Measurements from ENCODE around the gene QPRT. TPM values are rescaled to one million over a fixed set of nuclear protein-coding genes. Genes with fewer than 3 reads are reported as not detected.
A peak's percentile ranks its signal among the peaks of the same experiment; 100 is the strongest.

The QPRT gene
- total RNA-seq, 1 donor from 2014 or later, result 49.6 TPM

DNA sequence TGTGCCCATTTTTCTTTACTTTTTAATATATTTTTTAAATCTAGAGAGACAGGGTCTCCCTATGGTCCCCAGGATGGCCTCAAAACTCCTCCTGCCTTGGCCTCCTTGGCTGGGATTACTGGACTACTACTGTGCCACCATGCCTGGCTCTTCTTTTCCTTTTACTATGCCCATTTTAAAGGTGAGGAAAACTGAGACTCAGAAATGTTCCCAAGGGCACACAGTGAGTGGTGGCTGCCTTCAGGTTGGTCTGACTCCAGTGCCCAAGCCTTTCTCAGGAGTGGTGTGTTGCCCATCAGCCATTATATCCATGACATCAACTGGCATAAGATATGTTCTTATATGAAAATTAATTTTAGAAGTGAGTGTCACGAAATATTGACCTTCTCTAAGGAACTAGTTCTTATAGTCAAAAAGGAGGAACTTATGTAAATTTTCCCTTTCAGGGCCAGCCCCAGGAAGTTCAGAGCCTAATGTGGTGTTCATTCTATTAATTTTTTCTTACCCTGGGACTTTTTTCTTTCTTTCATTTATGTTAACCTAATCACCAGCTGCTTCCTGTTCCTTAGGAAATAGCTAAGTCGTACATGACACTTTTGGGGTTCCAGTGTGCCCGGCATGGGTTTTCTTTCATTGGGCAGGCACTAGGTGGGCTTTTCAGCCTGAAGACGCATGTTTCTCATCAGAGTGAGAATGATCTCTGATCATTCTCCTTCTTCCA lies 33.8 kb upstream of the QPRT start:
- no peak for DNase-seq (ENCODE audit: low spot score)
- H3K9ac ChIP-seq, result no peak overlapping the region
- Mint-ChIP-seq H3K36me3 (no peaks in the 10 kb centered on the region), H3K27me3 (ENCODE audit: insufficient read depth, low read depth) (no peaks in the 10 kb centered on the region), H3K27ac (no peak overlapping the region), H3K9me3 (no peaks in the 10 kb centered on the region), H3K4me1 (peaks cover 9% of the 10 kb centered on the region), H3K4me3 (no peak overlapping the region)
- TF ChIP-seq EZH2phosphoT487 (IDR thresholded peaks at IDR 0.05), result no peak
- TF ChIP-seq CTCF (IDR thresholded peaks at IDR 0.05), result no peak
- TF ChIP-seq EZH2 (IDR thresholded peaks at IDR 0.05), result no peak
- H3K27ac ChIP-seq, result no peak overlapping the region
- peaks cover 7% of the 10 kb centered on the region for H3K4me1 ChIP-seq
- no peaks in the 10 kb centered on the region for H4K20me1 ChIP-seq (ENCODE audit: low read depth)
- H3F3A ChIP-seq (ENCODE audit: low read depth), result peaks cover 8% of the 10 kb centered on the region
- H3K36me3 ChIP-seq, result no peaks in the 10 kb centered on the region
- no peak overlapping the region for H3K4me3 ChIP-seq
- H2AFZ ChIP-seq (replicated peaks), result peak overlapping the region; percentile 89
- no peak overlapping the region for H3K4me2 ChIP-seq
- no peaks in the 10 kb centered on the region for H3K79me2 ChIP-seq (ENCODE audit: low read depth)
- H3K9me3 ChIP-seq (ENCODE audit: low read depth), result no peaks in the 10 kb centered on the region
- no peaks in the 10 kb centered on the region for H3K27me3 ChIP-seq

GRCh38 chr16:29645694-29646187 lies 33.2 kb upstream of the QPRT start:
- no peak overlapping the region for H3K4me2 ChIP-seq
- TF ChIP-seq EZH2 (IDR thresholded peaks at IDR 0.05) (no peak), EZH2phosphoT487 (IDR thresholded peaks at IDR 0.05) (no peak), CTCF (IDR thresholded peaks at IDR 0.05) (no peak)
- no peaks in the 10 kb centered on the region for H4K20me1 ChIP-seq (ENCODE audit: low read depth)
- H3K36me3 ChIP-seq, result no peaks in the 10 kb centered on the region
- H3K4me1 ChIP-seq, result peaks cover 7% of the 10 kb centered on the region
- no peak overlapping the region for H3K27ac ChIP-seq
- H2AFZ ChIP-seq (replicated peaks), result peak overlapping the region; percentile 89
- peaks cover 8% of the 10 kb centered on the region for H3F3A ChIP-seq (ENCODE audit: low read depth)
- H3K79me2 ChIP-seq (ENCODE audit: low read depth), result no peaks in the 10 kb centered on the region
- Mint-ChIP-seq H3K36me3 (no peaks in the 10 kb centered on the region), H3K4me3 (no peak overlapping the region), H3K9me3 (no peaks in the 10 kb centered on the region), H3K27me3 (ENCODE audit: insufficient read depth, low read depth) (no peaks in the 10 kb centered on the region), H3K27ac (peak overlapping the region; percentile 90), H3K4me1 (peaks cover 9% of the 10 kb centered on the region)
- no peaks in the 10 kb centered on the region for H3K27me3 ChIP-seq
- no peak overlapping the region for H3K9ac ChIP-seq
- no peaks in the 10 kb centered on the region for H3K9me3 ChIP-seq (ENCODE audit: low read depth)
- no peak for DNase-seq (ENCODE audit: low spot score)
- H3K4me3 ChIP-seq, result no peak overlapping the region

DNA sequence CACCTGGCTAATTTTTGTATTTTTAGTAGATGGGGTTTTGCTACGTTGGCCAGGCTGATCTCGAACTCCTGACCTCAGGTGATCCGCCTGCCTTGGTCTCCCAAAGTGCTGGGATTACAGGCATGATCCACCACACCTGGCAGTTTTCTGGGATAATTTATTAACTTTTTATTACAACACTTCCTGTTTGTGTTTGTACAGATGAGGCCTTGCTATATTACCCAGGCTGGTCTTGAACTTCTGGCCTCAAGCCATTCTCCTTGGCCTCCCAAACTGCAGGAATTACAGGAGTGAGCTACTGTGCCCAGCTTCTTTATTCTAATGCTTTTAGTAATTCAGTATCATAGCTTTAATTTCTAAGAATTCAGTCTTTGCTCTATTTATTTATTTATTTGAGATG lies 32.0 kb upstream of the QPRT start:
- TF ChIP-seq EZH2phosphoT487 (IDR thresholded peaks at IDR 0.05) (no peak), EZH2 (IDR thresholded peaks at IDR 0.05) (no peak), CTCF (IDR thresholded peaks at IDR 0.05) (no peak)
- Histone ChIP-seq H4K20me1 (ENCODE audit: low read depth) (no peaks in the 10 kb centered on the region), H3K4me3 (no peak overlapping the region), H3K4me2 (no peak overlapping the region), H3K79me2 (ENCODE audit: low read depth) (no peaks in the 10 kb centered on the region), H3K36me3 (no peaks in the 10 kb centered on the region), H3K9me3 (ENCODE audit: low read depth) (no peaks in the 10 kb centered on the region), H3K27me3 (no peaks in the 10 kb centered on the region), H3K27ac (no peak overlapping the region), H3K9ac (no peak overlapping the region), H3F3A (ENCODE audit: low read depth) (peaks cover 8% of the 10 kb centered on the region), H3K4me1 (peaks cover 7% of the 10 kb centered on the region), H2AFZ (replicated peaks) (no peak overlapping the region)
- H3K9me3 Mint-ChIP-seq, result no peaks in the 10 kb centered on the region
- H3K4me1 Mint-ChIP-seq, result peaks cover 9% of the 10 kb centered on the region
- H3K4me3 Mint-ChIP-seq, result no peak overlapping the region
- peaks cover 3% of the 10 kb centered on the region for H3K27me3 Mint-ChIP-seq (ENCODE audit: insufficient read depth, low read depth)
- H3K36me3 Mint-ChIP-seq, result no peaks in the 10 kb centered on the region
- no peak for DNase-seq (ENCODE audit: low spot score)
- no peak overlapping the region for H3K27ac Mint-ChIP-seq
